Glomerular visceral epithelial cell (primary cell): ENCODE results near the gene MYO3B.

ENCODE experiments used
- DNase-seq: peaks from one replicate; pipeline ENCODE4 v3.0.0-alpha.2; 2016; ENCODE audit errors: extremely low spot score

MYO3B gene

GRCh38 chr2:170371231-170371998 lies 193.5 kb downstream of the MYO3B start:
- no peak for DNase-seq

- no peak for DNase-seq
Observed at GRCh38 chr2:170375192-170375591, 197.2 kb downstream of the MYO3B start.

- DNase-seq, result no peak
Observed at GRCh38 chr2:170377500-170378207, 199.7 kb downstream of the MYO3B start.

GRCh38 chr2:170380267-170380666 lies 202.3 kb downstream of the MYO3B start:
- DNase-seq, result no peak

- no peak for DNase-seq
Observed at GRCh38 chr2:170381678-170382077, 203.7 kb downstream of the MYO3B start.

- no peak for DNase-seq
Observed at GRCh38 chr2:170386554-170386953, 208.6 kb downstream of the MYO3B start.

GRCh38 chr2:170391018-170391417 lies 213.1 kb downstream of the MYO3B start:
- DNase-seq, result no peak

- no peak for DNase-seq
Observed at GRCh38 chr2:170391697-170392096, 213.8 kb downstream of the MYO3B start.

GRCh38 chr2:170393861-170394498 lies 216.0 kb downstream of the MYO3B start:
- no peak for DNase-seq

GRCh38 chr2:170394641-170395387 lies 216.9 kb downstream of the MYO3B start:
- DNase-seq, result no peak

- DNase-seq, result no peak
Observed at GRCh38 chr2:170396799-170397459, 219.0 kb downstream of the MYO3B start.

GRCh38 chr2:170401187-170401586 lies 223.2 kb downstream of the MYO3B start:
- DNase-seq, result no peak

GRCh38 chr2:170404846-170405245 lies 226.9 kb downstream of the MYO3B start:
- no peak for DNase-seq

- DNase-seq, result no peak
Observed at GRCh38 chr2:170405326-170405725, 227.4 kb downstream of the MYO3B start.

- no peak for DNase-seq
Observed at GRCh38 chr2:170408461-170409163, 230.7 kb downstream of the MYO3B start.

- DNase-seq, result peak; percentile 56
Observed at GRCh38 chr2:170409164-170409535, 231.2 kb downstream of the MYO3B start.

GRCh38 chr2:170411660-170412059 lies 233.7 kb downstream of the MYO3B start:
- no peak for DNase-seq

- no peak for DNase-seq
Observed at GRCh38 chr2:170420961-170421687, 243.2 kb downstream of the MYO3B start.

- DNase-seq, result no peak
Observed at GRCh38 chr2:170423919-170424318, 246.0 kb downstream of the MYO3B start.

- DNase-seq, result no peak
Observed at GRCh38 chr2:170425281-170425751, 247.4 kb downstream of the MYO3B start.
